ENCODE measurements around the gene RHBDD2. TPM values are rescaled to one million over a fixed set of nuclear protein-coding genes. Genes with fewer than 3 reads are reported as not detected.
"Not testable (repeated sequence)": the region's sequence is repeated elsewhere in the genome, so short reads cannot be mapped to it uniquely, and the experiment has no call there.

Gene RHBDD2
- total and polyA plus RNA-seq, 12 donors: 123 to 575 (median 228) TPM

GRCh38 chr7:75858410-75858809 lies 20.4 kb upstream of the RHBDD2 start:
- Histone ChIP-seq H3K36me3 (replicated peaks in 1 of 2) (no peaks in the 10 kb centered on the region), H3K4me3 (no peak overlapping the region), H3K27me3 (no peaks in the 10 kb centered on the region), H3K4me1 (replicated peaks in 1 of 2) (no peaks in the 10 kb centered on the region), H3K27ac (no peak overlapping the region), H3K9me3 (replicated peaks in 1 of 3) (no peaks in the 10 kb centered on the region)
- intact Hi-C loops (cut with DNase I): no loop called here
- DNase-seq: no peak
- TF ChIP-seq CTCF (IDR thresholded peaks at IDR 0.05) (no peak), POLR2A (IDR thresholded peaks at IDR 0.05) (no peak)

GRCh38 chr7:75861636-75862035 lies 17.2 kb upstream of the RHBDD2 start:
- H3K4me3 ChIP-seq: no peak overlapping the region
- intact Hi-C loops (cut with DNase I): no loop called here
- H3K27me3 ChIP-seq: no peaks in the 10 kb centered on the region
- peak overlapping the region in 2 of 5 donors; percentile 23 to 53 for H3K27ac ChIP-seq
- peaks cover 0 to 11% of the 10 kb centered on the region in 2 donors for H3K4me1 ChIP-seq (replicated peaks in 1 of 2)
- TF ChIP-seq CTCF (IDR thresholded peaks at IDR 0.05) (peak in 1 of 6 experiments; percentile 1), POLR2A (IDR thresholded peaks at IDR 0.05) (no peak)
- H3K9me3 ChIP-seq (replicated peaks in 1 of 3): no peaks in the 10 kb centered on the region
- no peaks in the 10 kb centered on the region for H3K36me3 ChIP-seq (replicated peaks in 1 of 2)
- no peak for DNase-seq
- WGBS, 4 donors: 63 to 76% (median 72%) methylated on average over 4 of the region's 4 CpGs

- H3K36me3 ChIP-seq (replicated peaks in 1 of 2); H3K27me3 ChIP-seq; H3K9me3 ChIP-seq (replicated peaks in 1 of 3); H3K4me3 ChIP-seq; H3K27ac ChIP-seq: not testable (repeated sequence)
- H3K4me1 ChIP-seq (replicated peaks in 1 of 2): peaks cover 0 to 13% of the 10 kb centered on the region in 2 donors
- intact Hi-C loops (cut with DNase I): loop anchor here in 1 of 2 donors (2.0 kb wide), 1 partner anchor 157 kb away; no protein-coding TSS in a partner anchor
- DNase-seq: peak in 2 of 7 donors; percentile 43 to 45
- WGBS, 4 donors: 41 to 77% (median 69%) methylated on average over 2 to 4 of the region's 4 CpGs
Observed at GRCh38 chr7:75864251-75864650, 14.6 kb upstream of the RHBDD2 start.

GRCh38 chr7:75866114-75866488 lies 12.7 kb upstream of the RHBDD2 start:
- WGBS, 4 donors: 15 to 30% (median 25%) methylated on average over 5 of the region's 5 CpGs
- H3K27me3 ChIP-seq: no peaks in the 10 kb centered on the region
- TF ChIP-seq POLR2A (IDR thresholded peaks at IDR 0.05) (no peak), CTCF (IDR thresholded peaks at IDR 0.05) (no peak)
- peak in 4 of 7 donors; percentile 36 to 52 (median 52) for DNase-seq
- peak overlapping the region in 2 of 5 donors; percentile 28 to 61 for H3K27ac ChIP-seq
- intact Hi-C loops (cut with DNase I): loop anchor here in 1 of 2 donors (2.0 kb wide), 1 partner anchor 155 kb away; no protein-coding TSS in a partner anchor
- peaks cover 0 to 13% of the 10 kb centered on the region in 2 donors for H3K4me1 ChIP-seq (replicated peaks in 1 of 2)
- no peak overlapping the region for H3K4me3 ChIP-seq
- no peaks in the 10 kb centered on the region for H3K36me3 ChIP-seq (replicated peaks in 1 of 2)
- H3K9me3 ChIP-seq (replicated peaks in 1 of 3): no peaks in the 10 kb centered on the region
